NT2/D1 (cell line): ENCODE measurements around the gene RNF32.

Experiments
- SUZ12 ChIP-seq: IDR thresholded peaks from 2 replicates; pipeline ENCODE4 v1.6.1; 2011; ENCODE audit not compliant: insufficient read length, insufficient read depth; ENCODE audit errors: extremely low read depth
- ZNF274 ChIP-seq: IDR thresholded peaks from 2 replicates; pipeline ENCODE4 v1.6.1; 2011; ENCODE audit warnings: mild to moderate bottlenecking, low read depth, low read length

GRCh38 chr7:156675721-156676120, 35.1 kb downstream of the RNF32 start:
- TF ChIP-seq SUZ12 (no peak), ZNF274 (no peak)
